ENCODE results near the gene NABP2.

The NABP2 gene

DNA sequence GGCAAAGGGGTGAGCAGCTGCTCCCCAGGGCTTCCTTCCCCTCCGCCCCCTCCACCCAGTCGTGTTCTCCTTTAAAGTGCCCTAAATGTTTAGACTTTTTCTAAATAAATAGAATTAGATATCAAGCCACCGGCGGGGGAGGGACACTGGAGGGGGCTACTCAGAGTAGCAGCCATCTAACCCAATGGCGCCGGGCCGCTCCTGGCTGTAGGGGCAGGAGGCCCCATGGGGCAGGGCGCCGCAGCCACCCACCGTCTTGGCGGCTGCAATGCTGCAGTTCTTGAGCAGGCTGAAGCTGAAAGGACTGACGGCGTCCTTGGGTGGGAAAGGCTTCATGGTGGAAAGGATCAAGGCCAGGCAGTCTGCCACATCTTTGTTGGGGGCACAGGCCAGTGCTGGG lies 18.8 kb downstream of the NABP2 start (continued):
- TF ChIP-seq, protein P1, sequence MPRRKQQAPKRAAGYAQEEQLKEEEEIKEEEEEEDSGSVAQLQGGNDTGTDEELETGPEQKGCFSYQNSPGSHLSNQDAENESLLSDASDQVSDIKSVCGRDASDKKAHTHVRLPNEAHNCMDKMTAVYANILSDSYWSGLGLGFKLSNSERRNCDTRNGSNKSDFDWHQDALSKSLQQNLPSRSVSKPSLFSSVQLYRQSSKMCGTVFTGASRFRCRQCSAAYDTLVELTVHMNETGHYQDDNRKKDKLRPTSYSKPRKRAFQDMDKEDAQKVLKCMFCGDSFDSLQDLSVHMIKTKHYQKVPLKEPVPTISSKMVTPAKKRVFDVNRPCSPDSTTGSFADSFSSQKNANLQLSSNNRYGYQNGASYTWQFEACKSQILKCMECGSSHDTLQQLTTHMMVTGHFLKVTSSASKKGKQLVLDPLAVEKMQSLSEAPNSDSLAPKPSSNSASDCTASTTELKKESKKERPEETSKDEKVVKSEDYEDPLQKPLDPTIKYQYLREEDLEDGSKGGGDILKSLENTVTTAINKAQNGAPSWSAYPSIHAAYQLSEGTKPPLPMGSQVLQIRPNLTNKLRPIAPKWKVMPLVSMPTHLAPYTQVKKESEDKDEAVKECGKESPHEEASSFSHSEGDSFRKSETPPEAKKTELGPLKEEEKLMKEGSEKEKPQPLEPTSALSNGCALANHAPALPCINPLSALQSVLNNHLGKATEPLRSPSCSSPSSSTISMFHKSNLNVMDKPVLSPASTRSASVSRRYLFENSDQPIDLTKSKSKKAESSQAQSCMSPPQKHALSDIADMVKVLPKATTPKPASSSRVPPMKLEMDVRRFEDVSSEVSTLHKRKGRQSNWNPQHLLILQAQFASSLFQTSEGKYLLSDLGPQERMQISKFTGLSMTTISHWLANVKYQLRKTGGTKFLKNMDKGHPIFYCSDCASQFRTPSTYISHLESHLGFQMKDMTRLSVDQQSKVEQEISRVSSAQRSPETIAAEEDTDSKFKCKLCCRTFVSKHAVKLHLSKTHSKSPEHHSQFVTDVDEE (CRISPR knock-in tag; IDR thresholded peaks at IDR 0.05), result no peak
- no peak for TF ChIP-seq ZNF8 (CRISPR knock-in tag; IDR thresholded peaks at IDR 0.05)

DNA sequence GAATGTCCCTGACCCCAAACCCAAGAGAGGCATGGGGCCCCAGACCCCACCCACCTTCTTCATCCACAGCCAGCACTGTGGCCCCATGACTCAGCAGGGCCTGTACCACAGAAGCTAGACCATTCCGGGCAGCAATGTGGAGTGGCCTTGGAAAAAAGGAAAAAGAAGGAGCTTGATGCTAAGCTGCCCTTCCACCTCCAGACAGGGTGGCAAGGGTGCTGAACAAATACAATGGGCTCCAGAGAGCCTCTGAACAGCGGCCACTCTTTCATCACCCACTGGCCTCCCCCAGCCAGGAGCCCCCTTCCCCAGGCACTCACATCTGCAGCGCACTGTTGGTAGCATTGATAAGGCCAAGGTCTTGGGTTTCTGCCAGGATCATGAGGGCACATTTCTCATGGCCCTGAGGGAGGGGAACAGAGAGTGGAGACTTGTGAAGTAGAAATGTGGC lies 19.6 kb downstream of the NABP2 start:
- ATAC-seq, result no peak
- TF ChIP-seq CSDC2 (CRISPR knock-in tag; IDR thresholded peaks at IDR 0.05) (no peak), ZNF8 (CRISPR knock-in tag; IDR thresholded peaks at IDR 0.05) (no peak)
- TF ChIP-seq, protein P2, sequence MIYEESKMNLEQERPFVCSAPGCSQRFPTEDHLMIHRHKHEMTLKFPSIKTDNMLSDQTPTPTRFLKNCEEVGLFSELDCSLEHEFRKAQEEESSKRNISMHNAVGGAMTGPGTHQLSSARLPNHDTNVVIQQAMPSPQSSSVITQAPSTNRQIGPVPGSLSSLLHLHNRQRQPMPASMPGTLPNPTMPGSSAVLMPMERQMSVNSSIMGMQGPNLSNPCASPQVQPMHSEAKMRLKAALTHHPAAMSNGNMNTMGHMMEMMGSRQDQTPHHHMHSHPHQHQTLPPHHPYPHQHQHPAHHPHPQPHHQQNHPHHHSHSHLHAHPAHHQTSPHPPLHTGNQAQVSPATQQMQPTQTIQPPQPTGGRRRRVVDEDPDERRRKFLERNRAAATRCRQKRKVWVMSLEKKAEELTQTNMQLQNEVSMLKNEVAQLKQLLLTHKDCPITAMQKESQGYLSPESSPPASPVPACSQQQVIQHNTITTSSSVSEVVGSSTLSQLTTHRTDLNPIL (CRISPR knock-in tag; IDR thresholded peaks at IDR 0.05; ENCODE audit: low read depth), result no peak

- TF ChIP-seq PPARA (CRISPR knock-in tag; IDR thresholded peaks at IDR 0.05; ENCODE audit: borderline replicate concordance) (no peak), ZFP30 (CRISPR knock-in tag; IDR thresholded peaks at IDR 0.05) (no peak), ZC3H10 (CRISPR knock-in tag; IDR thresholded peaks at IDR 0.05) (no peak), ZNF8 (CRISPR knock-in tag; IDR thresholded peaks at IDR 0.05) (no peak), OSR1 (CRISPR knock-in tag; IDR thresholded peaks at IDR 0.05) (no peak), ZNF565 (CRISPR knock-in tag; conservative IDR thresholded peaks at IDR 0.05; ENCODE audit: low read depth) (no peak), ESRRG (CRISPR knock-in tag; IDR thresholded peaks at IDR 0.05) (no peak), TOX (CRISPR knock-in tag; IDR thresholded peaks at IDR 0.05; ENCODE audit: borderline replicate concordance) (no peak), ZNF70 (CRISPR knock-in tag; IDR thresholded peaks at IDR 0.05) (no peak), SNAI2 (CRISPR knock-in tag; IDR thresholded peaks at IDR 0.05) (no peak), ZFP3 (CRISPR knock-in tag; IDR thresholded peaks at IDR 0.05) (no peak), ISL1 (CRISPR knock-in tag; IDR thresholded peaks at IDR 0.05) (no peak), TCF4 (CRISPR knock-in tag; IDR thresholded peaks at IDR 0.05; ENCODE audit: borderline replicate concordance) (no peak), ARNTL (CRISPR knock-in tag; IDR thresholded peaks at IDR 0.05; ENCODE audit: borderline replicate concordance, low read depth) (no peak)
- TF ChIP-seq, protein P3, sequence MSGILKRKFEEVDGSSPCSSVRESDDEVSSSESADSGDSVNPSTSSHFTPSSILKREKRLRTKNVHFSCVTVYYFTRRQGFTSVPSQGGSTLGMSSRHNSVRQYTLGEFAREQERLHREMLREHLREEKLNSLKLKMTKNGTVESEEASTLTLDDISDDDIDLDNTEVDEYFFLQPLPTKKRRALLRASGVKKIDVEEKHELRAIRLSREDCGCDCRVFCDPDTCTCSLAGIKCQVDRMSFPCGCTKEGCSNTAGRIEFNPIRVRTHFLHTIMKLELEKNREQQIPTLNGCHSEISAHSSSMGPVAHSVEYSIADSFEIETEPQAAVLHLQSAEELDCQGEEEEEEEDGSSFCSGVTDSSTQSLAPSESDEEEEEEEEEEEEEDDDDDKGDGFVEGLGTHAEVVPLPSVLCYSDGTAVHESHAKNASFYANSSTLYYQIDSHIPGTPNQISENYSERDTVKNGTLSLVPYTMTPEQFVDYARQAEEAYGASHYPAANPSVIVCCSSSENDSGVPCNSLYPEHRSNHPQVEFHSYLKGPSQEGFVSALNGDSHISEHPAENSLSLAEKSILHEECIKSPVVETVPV (CRISPR knock-in tag; IDR thresholded peaks at IDR 0.05), result no peak
- no peak for ATAC-seq
These were observed 20.4 kb downstream of the NABP2 start for GRCh38 chr12:56244494-56244893.

GRCh38 chr12:56247923-56248322 lies 23.8 kb downstream of the NABP2 start:
- TF ChIP-seq ZFP3 (CRISPR knock-in tag; IDR thresholded peaks at IDR 0.05), result no peak
- TF ChIP-seq, protein P4, sequence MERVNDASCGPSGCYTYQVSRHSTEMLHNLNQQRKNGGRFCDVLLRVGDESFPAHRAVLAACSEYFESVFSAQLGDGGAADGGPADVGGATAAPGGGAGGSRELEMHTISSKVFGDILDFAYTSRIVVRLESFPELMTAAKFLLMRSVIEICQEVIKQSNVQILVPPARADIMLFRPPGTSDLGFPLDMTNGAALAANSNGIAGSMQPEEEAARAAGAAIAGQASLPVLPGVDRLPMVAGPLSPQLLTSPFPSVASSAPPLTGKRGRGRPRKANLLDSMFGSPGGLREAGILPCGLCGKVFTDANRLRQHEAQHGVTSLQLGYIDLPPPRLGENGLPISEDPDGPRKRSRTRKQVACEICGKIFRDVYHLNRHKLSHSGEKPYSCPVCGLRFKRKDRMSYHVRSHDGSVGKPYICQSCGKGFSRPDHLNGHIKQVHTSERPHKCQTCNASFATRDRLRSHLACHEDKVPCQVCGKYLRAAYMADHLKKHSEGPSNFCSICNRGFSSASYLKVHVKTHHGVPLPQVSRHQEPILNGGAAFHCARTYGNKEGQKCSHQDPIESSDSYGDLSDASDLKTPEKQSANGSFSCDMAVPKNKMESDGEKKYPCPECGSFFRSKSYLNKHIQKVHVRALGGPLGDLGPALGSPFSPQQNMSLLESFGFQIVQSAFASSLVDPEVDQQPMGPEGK (CRISPR knock-in tag; IDR thresholded peaks at IDR 0.05; ENCODE audit: borderline replicate concordance), result no peak
- TF ChIP-seq ZC3H10 (CRISPR knock-in tag; IDR thresholded peaks at IDR 0.05), result no peak
- TF ChIP-seq GLIS3 (CRISPR knock-in tag; IDR thresholded peaks at IDR 0.05), result no peak
- TF ChIP-seq RARB (CRISPR knock-in tag; IDR thresholded peaks at IDR 0.05), result no peak
- TF ChIP-seq SNAI2 (CRISPR knock-in tag; IDR thresholded peaks at IDR 0.05), result no peak
- no peak for TF ChIP-seq ZFP30 (CRISPR knock-in tag; IDR thresholded peaks at IDR 0.05)
- TF ChIP-seq ESRRG (CRISPR knock-in tag; IDR thresholded peaks at IDR 0.05), result no peak
- no peak for TF ChIP-seq ZNF8 (CRISPR knock-in tag; IDR thresholded peaks at IDR 0.05)
- TF ChIP-seq BACH2 (CRISPR knock-in tag; IDR thresholded peaks at IDR 0.05; ENCODE audit: borderline replicate concordance), result no peak
- TF ChIP-seq, protein P3 (CRISPR knock-in tag; IDR thresholded peaks at IDR 0.05), result no peak
- TF ChIP-seq, protein P5, sequence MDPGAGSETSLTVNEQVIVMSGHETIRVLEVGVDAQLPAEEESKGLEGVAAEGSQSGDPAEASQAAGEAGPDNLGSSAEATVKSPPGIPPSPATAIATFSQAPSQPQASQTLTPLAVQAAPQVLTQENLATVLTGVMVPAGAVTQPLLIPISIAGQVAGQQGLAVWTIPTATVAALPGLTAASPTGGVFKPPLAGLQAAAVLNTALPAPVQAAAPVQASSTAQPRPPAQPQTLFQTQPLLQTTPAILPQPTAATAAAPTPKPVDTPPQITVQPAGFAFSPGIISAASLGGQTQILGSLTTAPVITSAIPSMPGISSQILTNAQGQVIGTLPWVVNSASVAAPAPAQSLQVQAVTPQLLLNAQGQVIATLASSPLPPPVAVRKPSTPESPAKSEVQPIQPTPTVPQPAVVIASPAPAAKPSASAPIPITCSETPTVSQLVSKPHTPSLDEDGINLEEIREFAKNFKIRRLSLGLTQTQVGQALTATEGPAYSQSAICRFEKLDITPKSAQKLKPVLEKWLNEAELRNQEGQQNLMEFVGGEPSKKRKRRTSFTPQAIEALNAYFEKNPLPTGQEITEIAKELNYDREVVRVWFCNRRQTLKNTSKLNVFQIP (CRISPR knock-in tag; IDR thresholded peaks at IDR 0.05; ENCODE audit: borderline replicate concordance, low read depth), result no peak
- no peak for ATAC-seq
